Left lung (tissue), 10 donors: ENCODE results near the gene ABLIM2. TPM values are rescaled to one million over a fixed set of nuclear protein-coding genes. Genes with fewer than 3 reads are reported as not detected.

Experiments used
- ATAC-seq: fragments of 200-7000 bp; cut with Tn5 transposase; one replicate; pipeline ENCODE4 v1.9.1; 2020; ENCODE audit warnings: moderate library complexity
- DNase-seq, 4 donors: peaks; one replicate each; pipeline ENCODE4 v3.0.0-alpha.2; 2013 to 2020
- H3K27ac ChIP-seq, 2 donors: fragments of 200-600 bp; sonication (generic) in 1 of 2; one replicate each; pipeline versions ENCODE4 v1.5.0 to v1.8.0; 2020 to 2021
- H3K27me3 ChIP-seq, 2 donors: fragments of 200-600 bp; sonication (generic) in 1 of 2; one replicate each; pipeline versions ENCODE4 v1.5.0 to v1.8.0; 2020 to 2021
- H3K36me3 ChIP-seq, 2 donors: fragments of 200-600 bp; sonication (generic) in 1 of 2; one replicate each; pipeline versions ENCODE4 v1.5.0 to v1.8.0; 2020 to 2021
- H3K4me1 ChIP-seq, 2 donors: fragments of 200-600 bp; one replicate each; pipeline ENCODE4 v1.8.0; 2021
- H3K4me3 ChIP-seq, 2 donors: fragments of 200-600 bp; sonication (generic) in 1 of 2; one replicate each; pipeline versions ENCODE4 v1.5.0 to v1.8.0; 2020 to 2021; ENCODE audit warnings: mild to moderate bottlenecking in 1 of 2
- H3K9me3 ChIP-seq, 2 donors: fragments of 200-600 bp; sonication (generic) in 1 of 2; one replicate each; pipeline versions ENCODE4 v1.5.0 to v1.8.0; 2020 to 2021
- CTCF ChIP-seq, 2 donors: fragments of 200-600 bp; sonication (generic) in 1 of 2; IDR thresholded peaks; one replicate each; pipeline versions ENCODE4 v1.5.0 to v1.8.0; 2021; ENCODE audit warnings: antibody characterized with exemption in 2 of 2
- intact Hi-C, 2 donors: fragments of 100-400 bp; cut with DNase I; formaldehyde crosslinking; loops; one replicate each; pipeline versions ENCODE4 v1.11.2 to v1.14.2; 2022
- polyA plus RNA-seq, 6 donors: library from polyadenylated mRNA; unstranded; fragments of 120-200 nt; gene quantifications; one replicate each; pipeline ENCODE4 v1.2.1, GENCODE V29; 2013; ENCODE audit not compliant: insufficient read length in 6 of 6
- total RNA-seq, 2 donors: library from RNA; stranded (reverse); fragmentation: NEBNext Ultra II Directional; extraction: Animal tissue kit (Norgen Biotek cat#: 25700); gene quantifications; one replicate each; pipeline ENCODE4 v1.2.1, GENCODE V29; 2021
- donor health status: DM: no; HTN: yes; CAD: no.
- donor health status: DM: no; HTN: no; CAD: no.

ABLIM2 gene
- total and polyA plus RNA-seq, 8 donors, result 5.7 to 10.2 (median 7.0) TPM

- TF ChIP-seq CTCF (IDR thresholded peaks at IDR 0.05), result no peak
- Histone ChIP-seq H3K27ac (no peak overlapping the region), H3K27me3 (no peaks in the 10 kb centered on the region), H3K36me3 (no peaks in the 10 kb centered on the region), H3K4me1 (no peaks in the 10 kb centered on the region), H3K4me3 (no peak overlapping the region), H3K9me3 (no peaks in the 10 kb centered on the region)
- intact Hi-C loops, result no loop called here
- ATAC-seq, result no peak
- peak in 1 of 4 donors; percentile 39 for DNase-seq
These were observed 27.4 kb downstream of the ABLIM2 start for GRCh38 chr4:8131210-8131609.

DNA sequence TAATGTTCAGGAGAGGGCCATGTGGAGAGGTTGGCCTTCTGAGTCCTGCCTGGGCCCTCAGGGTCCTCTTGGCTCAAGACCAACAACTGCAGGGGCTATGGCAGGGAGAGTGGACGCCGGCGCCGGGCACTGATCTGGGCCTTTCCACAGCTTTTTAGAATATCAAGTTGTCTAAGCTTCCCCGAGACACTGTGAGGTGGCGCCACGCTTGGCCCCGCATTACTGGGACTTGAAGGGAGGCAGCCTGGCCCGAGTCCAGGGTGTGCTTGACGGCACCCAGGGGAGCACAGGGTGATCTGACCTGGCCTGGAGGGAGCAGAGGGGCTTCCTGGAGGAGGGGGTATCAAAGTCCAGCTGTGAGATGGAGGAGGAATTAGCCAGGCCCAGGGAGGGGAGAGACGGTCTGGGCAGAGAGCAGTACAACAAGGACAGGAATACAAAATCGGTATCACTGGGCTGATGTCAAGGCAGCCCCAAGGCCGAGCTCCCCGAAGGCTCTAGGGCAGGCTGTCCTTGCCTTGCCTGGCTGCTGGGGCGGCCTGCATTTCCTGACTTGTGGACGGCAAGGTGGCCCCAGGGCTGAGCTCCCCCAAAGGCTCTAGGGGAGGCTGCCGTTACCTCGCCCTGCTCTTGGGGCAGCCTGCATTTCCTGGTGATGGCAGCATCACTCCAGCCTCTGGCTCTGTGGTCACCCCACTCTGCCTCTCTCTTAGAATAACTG is 28.1 kb downstream of the ABLIM2 start:
- no peak for TF ChIP-seq CTCF (IDR thresholded peaks at IDR 0.05)
- H3K27ac ChIP-seq, result no peak overlapping the region
- no peak overlapping the region for H3K4me3 ChIP-seq
- ATAC-seq (no peak), DNase-seq (peak in 1 of 4 donors; percentile 80)
- no peaks in the 10 kb centered on the region for H3K36me3 ChIP-seq
- H3K27me3 ChIP-seq, result no peaks in the 10 kb centered on the region
- intact Hi-C loops, result no loop called here
- no peaks in the 10 kb centered on the region for H3K4me1 ChIP-seq
- no peaks in the 10 kb centered on the region for H3K9me3 ChIP-seq

DNA sequence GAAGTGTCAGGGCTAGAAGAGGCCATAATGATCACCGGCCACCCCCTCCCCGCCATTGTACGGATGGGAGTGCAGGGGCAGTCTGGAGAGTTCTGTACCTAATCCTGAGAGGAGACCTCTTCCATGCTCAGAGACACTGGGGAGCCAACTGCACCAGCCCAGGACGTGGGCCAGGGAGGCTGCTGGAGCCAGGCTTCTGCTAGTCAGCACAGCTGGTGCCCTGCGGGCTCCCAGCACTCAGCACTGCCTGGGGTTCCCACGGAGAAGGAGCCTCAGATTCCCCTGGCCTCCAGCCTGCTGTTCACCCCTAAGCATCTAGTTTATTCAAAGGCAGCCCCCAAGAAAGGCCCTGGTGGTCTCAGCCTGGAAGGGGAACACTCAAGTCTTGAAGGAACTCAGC is 28.8 kb downstream of the ABLIM2 start:
- no peaks in the 10 kb centered on the region for H3K9me3 ChIP-seq
- ATAC-seq, result no peak
- TF ChIP-seq CTCF (IDR thresholded peaks at IDR 0.05), result no peak
- H3K27me3 ChIP-seq, result no peaks in the 10 kb centered on the region
- H3K4me1 ChIP-seq, result no peaks in the 10 kb centered on the region
- no peaks in the 10 kb centered on the region for H3K36me3 ChIP-seq
- no peak overlapping the region for H3K4me3 ChIP-seq
- peak in 1 of 4 donors; percentile 54 for DNase-seq
- intact Hi-C loops, result no loop called here
- H3K27ac ChIP-seq, result no peak overlapping the region

DNA sequence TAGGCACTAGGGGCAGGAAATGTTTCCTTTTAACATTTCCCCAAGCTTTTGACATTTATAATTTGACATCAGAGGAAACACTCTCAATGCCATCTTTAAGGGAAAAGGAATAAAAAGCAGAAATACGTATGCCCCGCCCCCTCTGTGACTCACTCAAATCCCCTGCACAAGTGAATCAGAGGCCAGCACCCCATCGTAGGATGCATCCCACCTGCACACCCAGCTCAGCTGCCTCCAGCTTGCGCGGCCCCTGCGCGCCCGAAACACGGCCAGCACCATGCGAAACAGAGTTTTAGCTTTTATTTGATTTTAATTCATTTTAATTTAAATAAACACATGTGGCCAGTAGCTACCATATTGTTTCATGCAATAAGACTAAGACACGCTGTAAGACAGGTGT is 29.5 kb downstream of the ABLIM2 start:
- no peak for TF ChIP-seq CTCF (IDR thresholded peaks at IDR 0.05)
- Histone ChIP-seq H3K27me3 (no peaks in the 10 kb centered on the region), H3K4me1 (no peaks in the 10 kb centered on the region), H3K9me3 (no peaks in the 10 kb centered on the region), H3K4me3 (no peak overlapping the region), H3K27ac (no peak overlapping the region), H3K36me3 (no peaks in the 10 kb centered on the region)
- no peak for ATAC-seq
- peak in 1 of 4 donors; percentile 58 for DNase-seq
- intact Hi-C loops, result no loop called here

DNA sequence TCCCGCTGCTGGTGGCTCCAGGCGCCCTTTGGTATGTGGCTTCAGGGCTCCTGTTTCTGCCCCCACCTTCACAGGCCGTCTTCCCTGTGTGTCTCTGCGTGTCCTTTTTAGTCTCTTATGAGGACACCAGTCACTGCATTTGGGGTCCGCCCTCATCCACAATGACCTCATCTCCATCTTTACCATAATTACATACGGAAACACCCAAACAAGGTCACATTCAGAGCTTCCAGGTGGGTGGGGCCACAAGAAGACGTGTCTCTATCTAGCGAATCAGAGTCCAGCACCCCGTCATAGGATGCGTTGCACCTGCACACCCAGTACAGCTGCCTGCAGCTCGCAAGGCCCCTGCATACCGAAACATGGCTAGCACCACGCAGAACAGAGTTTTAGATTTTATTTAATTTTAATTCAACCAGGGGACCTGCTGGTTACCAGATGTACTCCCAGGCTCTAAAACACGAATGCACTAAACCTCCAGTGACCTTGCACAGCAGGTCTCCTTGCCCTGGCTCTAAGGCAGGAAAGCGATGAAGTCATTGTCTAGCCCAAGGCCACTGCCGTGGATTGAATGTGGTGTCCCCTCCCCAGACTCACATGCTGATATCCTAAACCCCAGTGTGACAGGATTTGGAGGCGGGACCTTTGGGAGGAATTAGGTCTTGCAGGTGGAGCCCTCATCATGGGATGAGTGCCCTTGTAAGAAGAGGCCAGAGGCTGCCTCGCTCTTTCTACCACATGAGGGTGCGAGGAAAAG is 30.3 kb downstream of the ABLIM2 start:
- no peak for TF ChIP-seq CTCF (IDR thresholded peaks at IDR 0.05)
- peak in 1 of 4 donors; percentile 10 for DNase-seq
- ATAC-seq, result no peak
- H3K9me3 ChIP-seq, result no peaks in the 10 kb centered on the region
- H3K27ac ChIP-seq, result no peak overlapping the region
- H3K4me3 ChIP-seq, result no peak overlapping the region
- H3K4me1 ChIP-seq, result no peaks in the 10 kb centered on the region
- no peaks in the 10 kb centered on the region for H3K27me3 ChIP-seq
- no peaks in the 10 kb centered on the region for H3K36me3 ChIP-seq
- intact Hi-C loops, result no loop called here
